Common myeloid progenitor, CD34-positive (primary cell): ENCODE measurements around the gene ANKRD33B.

ENCODE experiments used
- CTCF ChIA-PET: fragments of 350-600 bp; sonication (Branson Sonifier 250); formaldehyde crosslinking; loops from one replicate; lab custom pipeline; 2021; ENCODE audit warnings: antibody characterized with exemption; lab: Charles Lee
- POLR2A ChIA-PET: fragments of 350-600 bp; sonication (Branson Sonifier 250); formaldehyde crosslinking; loops from one replicate; lab custom pipeline; 2021; ENCODE audit warnings: antibody characterized with exemption; lab: Charles Lee
- DNase-seq, 3 donors: peaks; one replicate each; pipeline versions ENCODE4 v3.0.0 to v3.0.0-alpha.2; 2013
- H3K27ac ChIP-seq, 2 experiments: 1 replicate in 1 of 2; 2 replicates in 1 of 2; pipeline ENCODE4 v1.7.0; 2013; ENCODE audit warnings: inconsistent platforms in 2 of 2, low read length in 2 of 2, mild to moderate bottlenecking in 2 of 2, low read depth in 1 of 2, moderate library complexity in 1 of 2; ENCODE audit not compliant: severe bottlenecking in 2 of 2, insufficient read depth in 1 of 2, poor library complexity in 1 of 2
- H3K27me3 ChIP-seq, 5 experiments: replicated peaks in 2 of 5; 1 replicate in 3 of 5; 2 replicates in 2 of 5; pipeline versions ENCODE4 v1.6.1 to v1.7.0; 2013; ENCODE audit warnings: low read length in 4 of 5, mild to moderate bottlenecking in 2 of 5, moderate library complexity in 2 of 5, inconsistent platforms in 1 of 5; ENCODE audit not compliant: insufficient read depth in 5 of 5, control insufficient read depth in 4 of 5
- H3K36me3 ChIP-seq, 4 experiments: 1 replicate in 2 of 4; 2 replicates in 2 of 4; pipeline versions ENCODE4 v1.6.1 to v1.7.0; 2013; ENCODE audit warnings: low read length in 3 of 4, control low read depth in 1 of 4, mild to moderate bottlenecking in 1 of 4; ENCODE audit not compliant: control insufficient read depth in 4 of 4, insufficient read depth in 4 of 4
- H3K4me1 ChIP-seq, 4 experiments: 1 replicate in 3 of 4; 2 replicates in 1 of 4; pipeline versions ENCODE4 v1.6.1 to v1.7.1; 2013; ENCODE audit warnings: low read length in 3 of 4, mild to moderate bottlenecking in 3 of 4, control low read depth in 1 of 4, inconsistent platforms in 1 of 4, moderate library complexity in 1 of 4; ENCODE audit not compliant: control insufficient read depth in 4 of 4, insufficient read depth in 4 of 4; ENCODE audit errors: control extremely low read depth in 1 of 4
- H3K4me3 ChIP-seq, 7 experiments: 1 replicate in 4 of 7; 2 replicates in 3 of 7; pipeline versions ENCODE4 v1.5.1 to v1.7.0; 2013; ENCODE audit warnings: mild to moderate bottlenecking in 7 of 7, low read length in 6 of 7, moderate library complexity in 6 of 7, inconsistent platforms in 2 of 7, low read depth in 2 of 7, control low read depth in 1 of 7; ENCODE audit not compliant: insufficient read depth in 4 of 7, control insufficient read depth in 1 of 7; ENCODE audit errors: extremely low read depth in 1 of 7
- H3K9me3 ChIP-seq, 5 experiments: 1 replicate in 4 of 5; 2 replicates in 1 of 5; pipeline versions ENCODE4 v1.6.1 to v1.7.1; 2013; ENCODE audit warnings: low read length in 4 of 5, mild to moderate bottlenecking in 2 of 5, inconsistent platforms in 1 of 5, low read depth in 1 of 5, moderate library complexity in 1 of 5; ENCODE audit not compliant: control insufficient read depth in 4 of 5, insufficient read depth in 2 of 5; ENCODE audit errors: control extremely low read depth in 1 of 5
- WGBS: methylation state at CpG from one replicate; pipeline ENCODE4 v1.1.5; 2013; ENCODE audit not compliant: insufficient coverage; 5-methylcytosine and 5-hydroxymethylcytosine counted together

ANKRD33B gene

GRCh38 chr5:10658265-10658664 lies 94.4 kb downstream of the ANKRD33B start:
- H3K27me3 ChIP-seq, result no peaks in the 10 kb centered on the region
- H3K4me1 ChIP-seq, result no peaks in the 10 kb centered on the region
- H3K9me3 ChIP-seq, result no peaks in the 10 kb centered on the region
- ChIA-PET CTCF (interaction anchor here (0.9 kb wide), 1 partner anchor 18 kb away, joined by 3 read pairs; no protein-coding TSS in a partner anchor), POLR2A (no interaction called here)
- WGBS, result 100% methylated on average over 2 of the region's 4 CpGs
- no peak overlapping the region for H3K4me3 ChIP-seq
- DNase-seq, result no peak
- H3K27ac ChIP-seq, result no peak overlapping the region
- peaks cover 2 to 23% (median 11%) of the 10 kb centered on the region in 4 experiments for H3K36me3 ChIP-seq

GRCh38 chr5:10660135-10660534 lies 96.3 kb downstream of the ANKRD33B start:
- Histone ChIP-seq H3K27me3 (no peaks in the 10 kb centered on the region), H3K9me3 (no peaks in the 10 kb centered on the region), H3K36me3 (peaks cover 0 to 12% (median 6%) of the 10 kb centered on the region in 4 experiments), H3K4me3 (no peak overlapping the region), H3K4me1 (no peaks in the 10 kb centered on the region), H3K27ac (no peak overlapping the region)
- POLR2A ChIA-PET, result no interaction called here
- CTCF ChIA-PET, result interaction anchor here (1.2 kb wide), 1 partner anchor 15 kb away, joined by 3 read pairs; no protein-coding TSS in a partner anchor
- no peak for DNase-seq
- WGBS, result no CpG with 5 or more reads among the region's 3 CpGs

GRCh38 chr5:10660720-10661387 lies 97.0 kb downstream of the ANKRD33B start:
- ChIA-PET POLR2A (interaction anchor here (0.6 kb wide), 1 partner anchor 108 kb away, joined by 3 read pairs; no protein-coding TSS in a partner anchor), CTCF (interaction anchor here (1.2 kb wide), 1 partner anchor 14 kb away, joined by 3 read pairs; no protein-coding TSS in a partner anchor)
- no peak for DNase-seq
- 98% methylated on average over 13 of the region's 15 CpGs for WGBS
- no peaks in the 10 kb centered on the region for H3K9me3 ChIP-seq
- peaks cover 0 to 5% (median 3%) of the 10 kb centered on the region in 4 experiments for H3K36me3 ChIP-seq
- H3K4me1 ChIP-seq, result no peaks in the 10 kb centered on the region
- no peaks in the 10 kb centered on the region for H3K27me3 ChIP-seq
- no peak overlapping the region for H3K27ac ChIP-seq
- H3K4me3 ChIP-seq, result no peak overlapping the region

DNA sequence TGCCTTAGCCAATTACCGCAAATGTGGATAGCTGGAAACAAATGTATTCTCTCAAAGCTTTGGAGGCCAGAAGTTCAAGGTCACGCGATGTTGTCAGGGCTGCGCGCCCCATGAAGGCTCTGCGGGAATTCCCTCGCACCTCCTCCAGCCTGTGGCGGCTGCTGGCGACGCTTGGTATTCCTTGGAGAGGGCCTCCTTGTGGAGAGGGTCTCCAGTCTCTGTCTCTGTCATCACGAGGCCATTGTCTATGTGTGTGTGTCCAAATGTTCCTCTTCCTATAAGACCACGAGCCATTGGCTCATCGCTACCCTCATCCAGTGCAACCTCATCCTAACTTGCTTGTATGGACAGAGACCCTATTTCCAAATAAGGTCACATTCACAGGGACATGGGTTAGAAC lies 97.5 kb downstream of the ANKRD33B start:
- H3K36me3 ChIP-seq, result peaks cover 0 to 1% (median under 1%) of the 10 kb centered on the region in 4 experiments
- no peaks in the 10 kb centered on the region for H3K9me3 ChIP-seq
- no peak overlapping the region for H3K27ac ChIP-seq
- no peak overlapping the region for H3K4me3 ChIP-seq
- POLR2A ChIA-PET, result interaction anchor here (0.6 kb wide), 1 partner anchor 108 kb away, joined by 3 read pairs; no protein-coding TSS in a partner anchor
- no peak for DNase-seq
- H3K4me1 ChIP-seq, result no peaks in the 10 kb centered on the region
- WGBS, result 99% methylated on average over 10 of the region's 13 CpGs
- H3K27me3 ChIP-seq, result no peaks in the 10 kb centered on the region
- CTCF ChIA-PET, result no interaction called here

DNA sequence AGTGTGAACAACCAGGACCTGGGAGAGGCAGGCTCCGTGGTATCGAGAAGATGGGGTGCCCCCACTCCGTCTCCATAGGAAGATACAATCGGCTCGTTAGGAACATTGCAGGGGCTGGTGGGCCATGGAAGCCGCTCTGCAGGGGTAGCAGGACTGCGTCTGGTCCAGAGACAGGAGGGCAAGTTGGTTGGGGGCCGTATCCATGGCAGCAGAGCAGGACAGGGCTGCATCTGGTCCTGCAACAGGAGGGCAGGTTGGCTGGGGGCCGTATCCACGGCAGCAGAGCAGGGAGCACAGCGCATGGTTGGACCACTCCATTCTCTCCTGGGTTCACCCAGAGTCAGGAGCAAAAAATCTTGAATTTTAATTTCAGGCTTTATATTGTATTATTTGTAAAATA lies 98.2 kb downstream of the ANKRD33B start:
- 98% methylated on average over 11 of the region's 11 CpGs for WGBS
- Histone ChIP-seq H3K4me1 (no peaks in the 10 kb centered on the region), H3K36me3 (no peaks in the 10 kb centered on the region), H3K4me3 (no peak overlapping the region), H3K27me3 (no peaks in the 10 kb centered on the region), H3K9me3 (no peaks in the 10 kb centered on the region), H3K27ac (no peak overlapping the region)
- DNase-seq, result no peak
- CTCF ChIA-PET, result no interaction called here
- POLR2A ChIA-PET, result no interaction called here

- Histone ChIP-seq H3K27ac (no peak overlapping the region), H3K27me3 (no peaks in the 10 kb centered on the region), H3K4me1 (no peaks in the 10 kb centered on the region), H3K4me3 (no peak overlapping the region), H3K36me3 (no peaks in the 10 kb centered on the region), H3K9me3 (no peaks in the 10 kb centered on the region)
- CTCF ChIA-PET, result interaction anchor here (0.9 to 1.7 kb wide), 3 partner anchors 10 to 211 kb away, joined by 3 read pairs; no protein-coding TSS in a partner anchor
- no peak for DNase-seq
- POLR2A ChIA-PET, result no interaction called here
- WGBS, result 85% methylated on average over 7 of the region's 10 CpGs
These were observed 99.0 kb downstream of the ANKRD33B start for GRCh38 chr5:10662661-10663488.
